NT2/D1 (cell line): ENCODE data around the gene ANXA9.

ENCODE experiments used
- SUZ12 ChIP-seq: IDR thresholded peaks from 2 replicates; pipeline ENCODE4 v1.6.1; 2011; ENCODE audit not compliant: insufficient read length, insufficient read depth; ENCODE audit errors: extremely low read depth
- ZNF274 ChIP-seq: IDR thresholded peaks from 2 replicates; pipeline ENCODE4 v1.6.1; 2011; ENCODE audit warnings: mild to moderate bottlenecking, low read depth, low read length

GRCh38 chr1:151011154-151011850, 29.2 kb downstream of the ANXA9 start:
- no peak for TF ChIP-seq SUZ12
- TF ChIP-seq ZNF274: no peak
